Measurements from ENCODE around the gene HAUS7. TPM values are rescaled to one million over a fixed set of nuclear protein-coding genes. Genes with fewer than 3 reads are reported as not detected.

Gene HAUS7
- total RNA-seq, 1 donor from 2014 or later, result 32.5 TPM

- no peak for DNase-seq (ENCODE audit: extremely low spot score, unreplicated experiment)
- Mint-ChIP-seq H3K27me3 (no peaks in the 10 kb centered on the region), H3K36me3 (no peaks in the 10 kb centered on the region), H3K4me1 (ENCODE audit: unreplicated experiment) (no peaks in the 10 kb centered on the region), H3K27ac (no peak overlapping the region), H3K4me3 (no peak overlapping the region), H3K9me3 (no peaks in the 10 kb centered on the region)
- no peak for TF ChIP-seq CTCF (conservative IDR thresholded peaks at IDR 0.05)
These were observed 25.1 kb downstream of the HAUS7 start for GRCh38 chrX:153445106-153445855.

GRCh38 chrX:153444333-153445011 lies 25.9 kb downstream of the HAUS7 start:
- H3K27ac Mint-ChIP-seq, result no peak overlapping the region
- no peak for DNase-seq (ENCODE audit: extremely low spot score, unreplicated experiment)
- H3K9me3 Mint-ChIP-seq, result peaks cover 4% of the 10 kb centered on the region
- H3K4me3 Mint-ChIP-seq, result no peak overlapping the region
- no peaks in the 10 kb centered on the region for H3K36me3 Mint-ChIP-seq
- no peaks in the 10 kb centered on the region for H3K27me3 Mint-ChIP-seq
- H3K4me1 Mint-ChIP-seq (ENCODE audit: unreplicated experiment), result no peaks in the 10 kb centered on the region
- no peak for TF ChIP-seq CTCF (conservative IDR thresholded peaks at IDR 0.05)

- no peaks in the 10 kb centered on the region for H3K27me3 Mint-ChIP-seq
- H3K9me3 Mint-ChIP-seq, result peaks cover 4% of the 10 kb centered on the region
- H3K27ac Mint-ChIP-seq, result no peak overlapping the region
- DNase-seq (ENCODE audit: extremely low spot score, unreplicated experiment), result no peak
- H3K4me1 Mint-ChIP-seq (ENCODE audit: unreplicated experiment), result no peaks in the 10 kb centered on the region
- TF ChIP-seq CTCF (conservative IDR thresholded peaks at IDR 0.05), result no peak
- H3K4me3 Mint-ChIP-seq, result no peak overlapping the region
- no peaks in the 10 kb centered on the region for H3K36me3 Mint-ChIP-seq
These were observed 26.7 kb downstream of the HAUS7 start for GRCh38 chrX:153443476-153444332.

- peaks cover 3% of the 10 kb centered on the region for H3K27me3 Mint-ChIP-seq
- H3K27ac Mint-ChIP-seq, result no peak overlapping the region
- no peak for DNase-seq (ENCODE audit: extremely low spot score, unreplicated experiment)
- H3K4me3 Mint-ChIP-seq, result no peak overlapping the region
- peaks cover 4% of the 10 kb centered on the region for H3K9me3 Mint-ChIP-seq
- TF ChIP-seq CTCF (conservative IDR thresholded peaks at IDR 0.05), result no peak
- H3K4me1 Mint-ChIP-seq (ENCODE audit: unreplicated experiment), result no peaks in the 10 kb centered on the region
- H3K36me3 Mint-ChIP-seq, result no peaks in the 10 kb centered on the region
These were observed 27.9 kb downstream of the HAUS7 start for GRCh38 chrX:153442463-153442862.

GRCh38 chrX:153441981-153442380 lies 28.4 kb downstream of the HAUS7 start:
- no peak overlapping the region for H3K27ac Mint-ChIP-seq
- no peak for DNase-seq (ENCODE audit: extremely low spot score, unreplicated experiment)
- H3K4me1 Mint-ChIP-seq (ENCODE audit: unreplicated experiment), result no peaks in the 10 kb centered on the region
- peaks cover 4% of the 10 kb centered on the region for H3K9me3 Mint-ChIP-seq
- TF ChIP-seq CTCF (conservative IDR thresholded peaks at IDR 0.05), result no peak
- peaks cover 3% of the 10 kb centered on the region for H3K27me3 Mint-ChIP-seq
- no peaks in the 10 kb centered on the region for H3K36me3 Mint-ChIP-seq
- no peak overlapping the region for H3K4me3 Mint-ChIP-seq

Measured in type B pancreatic cell (in vitro differentiated cells).